HL-60/S4 treated with phorbol 12-myristate 13-acetate at 8.2 ng/mL for 4 days and 3 days (cell line): ENCODE results near the gene RELN.

Experiments used
- in situ Hi-C: fragments of 300-500 bp; cut with MboI; formaldehyde crosslinking; loops from 2 replicates; pipeline ENCODE4 v1.15.0; 2022; ENCODE audit warnings: low sequenced_read_pairs

The RELN gene

DNA sequence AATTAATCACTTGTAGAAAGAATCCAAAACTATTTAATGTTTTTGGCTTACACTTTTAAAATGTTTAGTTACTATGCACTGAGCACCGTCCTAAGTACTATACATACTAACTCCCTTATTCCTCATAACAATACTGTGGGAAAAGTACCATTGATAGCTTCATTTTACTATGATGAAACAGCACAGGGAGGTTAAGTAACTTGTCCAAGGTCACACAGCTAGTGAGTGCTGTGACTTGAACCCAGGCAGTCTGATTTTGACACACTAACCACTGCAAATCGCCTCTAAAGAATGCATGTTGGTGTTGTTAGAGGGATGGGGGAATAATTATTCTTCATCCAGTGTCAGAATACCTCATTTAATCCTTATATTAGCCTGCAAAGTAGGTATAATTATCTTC, 1.9 kb upstream of the RELN start:
- in situ Hi-C loops, result no loop called here

DNA sequence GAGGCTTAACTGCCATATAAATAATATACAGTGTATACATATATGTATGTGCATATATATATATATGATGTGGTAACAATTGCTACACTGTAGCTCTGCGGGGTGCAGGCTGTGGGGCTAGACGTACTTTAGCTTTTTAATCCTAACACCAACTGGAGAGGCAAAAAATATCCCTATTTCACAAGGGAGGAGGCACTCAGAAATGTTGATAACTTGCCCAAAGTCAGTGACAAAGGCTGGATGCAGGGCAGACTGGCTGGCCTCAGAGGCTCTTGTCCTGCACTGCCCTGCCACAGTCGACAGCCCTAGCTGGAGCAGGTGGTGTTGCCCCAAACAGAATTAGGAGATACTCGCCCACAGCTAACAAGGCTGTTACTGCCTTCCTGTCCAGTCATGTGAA, 1.5 kb upstream of the RELN start:
- in situ Hi-C loops, result no loop called here

DNA sequence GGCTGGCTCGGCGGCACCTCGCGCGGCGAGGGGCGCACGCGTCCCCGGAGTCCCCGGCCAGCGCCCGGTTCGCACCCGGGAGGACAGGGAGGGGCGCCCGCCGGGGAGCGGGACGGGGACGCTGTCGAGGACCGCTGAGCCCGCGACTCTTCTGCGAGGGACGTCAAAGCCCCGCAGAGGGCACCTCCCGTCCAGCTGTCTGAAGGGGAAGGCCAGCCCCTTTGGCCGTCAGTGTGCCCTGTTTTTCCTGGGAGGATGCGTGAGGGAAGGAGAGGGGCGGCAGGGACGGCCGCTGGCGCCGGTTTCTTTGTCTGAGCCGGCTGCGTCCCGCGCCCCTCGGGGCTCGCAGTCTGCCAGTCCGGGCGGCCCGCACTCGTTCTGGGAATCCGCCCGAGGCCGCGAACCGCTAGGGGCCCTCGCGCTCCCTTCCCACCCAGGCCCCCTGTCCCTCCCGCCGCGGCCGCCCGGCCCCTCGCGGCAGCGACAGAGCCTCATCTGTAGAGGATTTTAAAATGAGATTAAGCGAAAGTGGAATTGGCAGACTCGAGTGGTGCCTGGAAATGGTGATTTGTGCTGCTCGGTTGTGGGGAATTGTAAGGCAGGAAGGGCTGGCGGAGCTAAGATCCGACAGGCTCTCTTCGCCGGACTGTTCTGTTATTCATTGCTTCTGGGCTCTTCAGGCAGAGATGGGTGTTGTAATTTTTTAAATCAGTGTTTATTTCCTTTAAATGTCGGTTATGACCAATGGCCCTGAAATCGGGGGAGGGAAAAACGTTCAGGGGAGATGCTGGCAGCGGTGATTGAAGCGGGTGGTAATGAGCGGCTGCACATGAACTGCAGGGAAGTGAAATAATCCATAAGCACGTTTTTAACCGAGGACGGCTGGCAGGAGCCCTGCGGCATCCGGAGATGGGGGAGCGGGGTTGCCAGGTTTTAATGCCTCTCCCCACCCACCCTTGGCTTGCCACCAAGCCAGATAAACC, 618 bp upstream of the RELN start:
- in situ Hi-C loops, result no loop called here

DNA sequence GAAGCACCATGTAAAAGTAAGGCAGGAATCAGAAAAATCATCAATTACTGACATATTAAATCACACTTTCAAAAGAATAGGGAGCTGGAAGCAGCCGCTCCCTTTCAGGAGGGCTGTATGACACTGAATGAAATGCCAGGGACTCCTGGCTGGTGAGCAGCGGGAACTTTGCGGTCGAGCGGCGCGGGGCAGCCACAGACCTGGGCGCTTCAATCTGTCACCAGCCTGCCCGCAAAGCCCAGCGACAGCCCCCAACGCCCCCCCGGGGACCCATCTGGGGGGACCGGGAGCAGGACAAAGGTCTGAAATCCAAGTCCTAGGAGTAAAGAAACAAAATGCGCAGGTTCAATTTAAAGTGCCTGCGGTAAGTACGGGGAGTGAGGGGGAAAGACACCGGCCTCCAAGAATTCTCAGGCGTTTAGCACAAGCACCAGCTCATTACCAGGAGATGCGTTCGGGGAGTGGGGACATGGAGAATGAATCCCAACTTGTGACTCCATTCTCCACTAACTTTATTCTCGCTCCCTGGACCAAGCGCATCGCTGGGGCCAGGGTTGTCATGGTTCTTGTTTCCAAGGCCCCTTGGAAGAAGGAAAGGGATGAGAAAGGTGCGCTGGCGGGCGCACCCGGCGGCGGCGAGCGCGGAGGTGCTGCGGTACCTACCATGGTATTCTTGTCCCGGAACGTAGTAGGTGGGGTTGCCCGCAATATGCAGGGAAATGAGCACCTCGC, 824 bp downstream of the RELN start:
- in situ Hi-C loops, result no loop called here

DNA sequence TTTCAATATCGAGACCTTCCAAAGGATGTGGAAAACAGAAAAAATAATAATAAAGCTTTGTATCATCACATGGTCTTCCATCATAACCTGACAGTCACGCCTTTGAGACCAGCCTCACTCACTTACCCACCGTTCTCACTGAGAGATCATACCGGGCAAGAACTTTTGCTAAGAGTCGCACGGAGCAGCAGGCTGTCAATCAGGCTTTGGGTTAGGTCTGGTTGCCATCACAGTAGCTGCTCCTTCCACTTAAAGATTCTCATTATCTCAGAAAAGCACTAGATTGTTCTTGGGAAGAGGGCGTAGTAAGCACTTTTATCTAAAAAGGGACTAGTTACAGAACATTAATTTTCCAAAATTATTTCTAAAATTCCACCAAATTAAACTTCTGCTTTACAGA, 2.0 kb downstream of the RELN start:
- in situ Hi-C loops, result no loop called here

DNA sequence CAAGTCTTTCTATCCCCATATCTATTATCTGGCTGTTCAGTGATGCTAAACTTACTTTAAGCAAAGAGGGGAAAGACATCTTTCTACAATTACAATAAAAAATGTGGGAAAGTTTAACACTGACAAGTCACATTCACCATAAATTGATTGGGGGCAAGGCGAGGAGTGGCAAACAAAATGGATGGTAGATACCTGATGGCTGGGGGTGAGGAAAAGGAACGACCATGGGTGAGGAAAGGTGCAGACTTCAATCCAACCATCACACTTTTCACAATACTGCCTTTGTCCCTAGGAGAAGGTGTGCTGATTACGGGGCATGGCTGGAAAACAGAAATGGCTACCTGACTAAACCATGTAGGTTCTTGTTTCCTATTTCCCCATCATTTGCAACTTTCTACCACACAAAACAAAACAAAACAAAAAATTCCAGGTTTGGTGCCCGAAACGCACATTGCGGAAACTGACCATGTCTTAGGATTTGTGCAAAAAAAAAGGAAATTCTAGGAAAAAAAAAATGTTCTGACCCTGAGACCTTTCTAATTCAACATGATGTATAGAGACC, 3.8 kb downstream of the RELN start:
- in situ Hi-C loops, result no loop called here

DNA sequence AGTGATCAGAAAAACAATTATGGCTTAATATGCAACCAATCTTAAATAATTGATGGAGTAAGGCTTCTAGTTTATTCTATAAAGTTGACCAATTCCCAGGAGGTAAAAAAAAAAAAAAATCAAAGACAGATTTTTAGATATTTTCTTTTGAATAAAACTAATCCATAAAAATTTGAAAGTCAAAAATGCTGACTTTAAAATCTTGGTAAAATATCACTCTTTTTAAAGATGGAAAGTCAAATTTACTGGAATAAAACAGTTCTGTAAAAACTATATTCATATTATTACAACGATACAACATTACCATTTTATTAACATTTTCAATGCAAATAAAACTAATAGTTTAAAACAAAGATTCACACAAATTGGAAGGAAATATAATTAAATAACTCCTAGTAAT, 5.4 kb downstream of the RELN start:
- in situ Hi-C loops, result no loop called here

DNA sequence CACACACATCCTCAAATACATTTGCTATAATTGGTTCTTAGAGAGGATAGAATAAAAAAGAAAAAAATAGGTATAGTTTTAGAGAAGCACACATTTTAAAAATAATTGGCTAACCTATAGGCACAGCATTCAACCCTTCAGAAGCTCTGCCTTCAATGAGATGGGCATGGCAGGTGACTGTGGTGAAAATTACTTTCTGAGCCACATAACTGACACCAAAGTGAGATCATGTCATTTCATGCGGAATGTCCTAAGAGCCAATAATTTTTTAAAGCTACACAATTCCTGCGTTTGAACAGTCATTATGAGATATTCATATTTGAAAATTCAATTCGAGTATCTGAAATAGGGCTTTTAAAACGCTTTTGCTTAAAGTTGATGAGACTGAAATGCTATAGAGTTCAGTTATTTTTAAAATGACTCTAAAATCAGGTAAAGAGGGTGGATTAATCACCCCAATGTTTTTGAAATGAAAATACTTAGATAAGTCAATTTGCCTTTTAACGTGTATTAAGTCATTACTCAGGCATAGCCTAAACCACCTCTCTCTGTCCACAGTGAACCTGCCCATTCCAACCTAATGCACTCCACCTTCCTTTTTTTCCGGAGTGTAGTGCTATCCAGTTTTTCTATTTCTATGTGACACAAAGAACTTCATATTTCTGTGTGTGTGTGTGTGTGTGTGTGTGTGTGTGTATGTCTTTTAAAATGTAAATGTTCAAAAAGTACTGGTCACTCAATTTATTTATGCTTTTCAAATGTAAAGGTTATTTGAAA, 6.1 kb downstream of the RELN start:
- in situ Hi-C loops, result no loop called here

DNA sequence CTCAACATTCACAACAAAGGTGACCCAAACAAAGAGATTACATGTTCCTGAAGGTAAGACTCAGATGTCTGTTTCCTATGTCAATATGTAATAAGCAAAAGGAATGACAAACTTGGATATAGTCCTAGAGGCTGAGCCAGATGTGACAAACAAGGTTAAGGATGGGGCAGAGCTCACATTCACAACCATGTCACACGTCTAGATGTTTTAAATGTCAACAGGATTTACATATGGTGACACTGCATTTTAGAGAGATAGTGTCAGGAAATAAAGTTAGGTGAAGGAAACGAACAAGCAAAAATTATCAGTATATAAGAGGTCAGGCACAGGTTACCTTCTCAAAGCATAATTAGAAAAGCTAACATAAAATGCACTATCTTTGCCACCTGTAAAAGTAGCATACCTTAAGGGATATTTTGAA, 8.4 kb downstream of the RELN start:
- in situ Hi-C loops, result no loop called here

DNA sequence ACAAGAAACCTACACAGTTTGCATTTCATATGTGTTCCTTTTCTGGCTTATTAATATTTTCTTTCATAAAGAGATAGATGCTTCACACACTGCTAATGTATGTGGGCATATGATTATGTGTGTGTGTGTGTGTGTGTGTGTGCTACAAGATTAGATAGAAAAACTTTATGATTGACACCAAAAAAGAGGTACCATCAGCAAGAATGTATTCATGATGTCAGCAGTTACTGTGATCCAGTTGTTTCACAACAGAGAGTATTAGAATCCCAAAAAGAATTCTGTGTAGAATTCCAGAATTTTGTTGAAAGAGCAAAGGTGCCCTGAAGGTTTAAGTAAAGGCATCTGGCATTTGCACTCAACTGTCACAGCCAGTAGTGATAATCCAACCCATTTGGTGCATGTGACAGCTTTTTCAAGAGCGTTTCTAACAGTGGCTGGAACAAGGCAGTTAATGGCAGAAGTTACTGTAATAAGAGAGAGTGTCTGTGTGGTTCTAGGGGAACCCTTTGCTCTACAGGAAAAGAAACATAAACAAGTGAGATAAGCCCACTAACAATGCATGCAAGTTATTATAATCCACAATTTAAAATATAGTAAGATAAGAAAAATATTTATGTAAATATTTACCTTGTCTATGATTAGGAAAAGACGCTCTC, 16.6 kb downstream of the RELN start:
- in situ Hi-C loops, result no loop called here

DNA sequence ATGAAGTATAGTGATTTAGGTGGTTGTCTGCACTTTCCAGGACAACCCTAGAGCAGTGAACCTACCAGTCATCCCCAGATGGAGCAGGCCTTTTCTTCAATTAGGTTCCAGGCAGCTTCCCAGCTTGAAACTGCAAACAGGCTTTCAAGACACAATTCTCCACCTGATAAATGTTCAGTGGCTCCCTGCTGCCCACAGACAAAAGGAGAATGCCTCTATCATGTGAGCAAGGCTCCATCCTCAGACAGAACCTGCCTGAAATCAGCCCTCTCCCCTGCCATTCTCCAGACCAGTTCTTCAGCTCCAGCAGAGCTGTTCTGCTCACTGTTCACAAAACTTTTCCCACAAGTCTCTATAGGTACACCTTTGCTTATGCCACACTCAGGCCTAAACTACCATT, 22.1 kb downstream of the RELN start:
- in situ Hi-C loops, result no loop called here

DNA sequence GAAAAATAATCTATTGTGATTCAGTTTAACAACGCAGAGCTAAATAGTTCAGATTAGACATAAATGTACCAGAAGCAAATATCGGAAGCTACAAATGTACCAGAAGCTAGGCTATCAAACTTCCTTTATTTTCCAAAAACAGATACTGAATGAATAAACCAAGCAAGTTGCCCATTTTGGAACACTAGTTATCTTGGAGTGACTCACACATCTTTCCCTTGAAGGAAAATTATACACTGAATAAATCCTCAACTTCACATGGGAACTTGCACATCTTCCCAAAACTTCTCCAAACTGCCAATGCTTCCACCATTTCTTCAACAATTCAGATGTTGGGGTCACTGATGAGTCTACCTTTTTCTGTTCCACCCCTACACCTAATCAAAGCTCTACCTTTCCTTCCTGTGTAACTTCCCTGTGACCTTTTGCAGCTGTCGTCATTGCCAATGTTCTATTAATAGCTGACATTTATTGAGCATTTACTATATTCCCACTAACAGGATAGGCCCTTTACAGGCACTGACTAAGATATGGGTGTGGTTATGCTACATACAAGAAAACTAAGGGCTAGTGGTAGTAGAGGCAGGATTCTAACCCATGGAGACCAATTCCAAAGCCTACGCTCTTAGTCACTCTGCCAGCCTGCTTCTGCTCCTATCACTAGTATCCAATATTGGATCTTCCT, 22.7 kb downstream of the RELN start:
- in situ Hi-C loops, result no loop called here

DNA sequence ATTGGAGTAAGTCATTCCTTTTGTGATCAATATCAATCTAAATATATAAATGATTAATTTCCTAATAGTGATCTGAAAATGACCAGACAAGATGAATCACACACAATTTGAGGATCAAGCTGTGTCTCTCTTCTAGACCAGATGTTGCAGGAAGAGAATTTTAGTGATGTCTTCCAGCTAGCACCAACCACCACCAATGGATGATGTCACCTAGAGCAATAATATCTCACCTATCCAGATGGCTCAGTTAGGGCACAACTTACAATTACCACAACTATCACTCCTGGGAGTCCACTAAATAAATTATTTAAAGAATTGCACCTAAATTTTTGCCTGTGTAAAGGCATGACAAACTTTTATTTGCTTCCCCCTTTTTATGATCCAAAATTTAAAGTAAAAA, 25.2 kb downstream of the RELN start:
- in situ Hi-C loops, result no loop called here

DNA sequence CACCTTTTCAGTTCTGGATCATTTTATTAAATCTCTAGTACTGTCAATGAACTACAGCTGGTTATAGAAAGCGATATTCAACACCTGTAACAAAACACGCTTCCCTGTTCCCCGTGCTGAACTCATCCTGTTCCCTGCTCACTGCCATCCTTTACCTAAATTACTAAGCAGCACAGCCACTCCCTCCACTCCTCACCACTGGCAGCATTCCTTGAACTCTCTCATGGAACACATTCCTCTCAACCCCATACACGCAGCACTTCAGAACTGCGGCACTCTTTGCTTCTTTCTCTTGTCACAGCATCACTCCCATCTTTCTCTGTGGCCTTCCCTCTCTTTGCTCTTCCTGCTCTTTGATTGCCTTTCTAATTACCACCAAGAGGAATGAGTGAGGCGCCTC, 27.4 kb downstream of the RELN start:
- in situ Hi-C loops, result no loop called here

DNA sequence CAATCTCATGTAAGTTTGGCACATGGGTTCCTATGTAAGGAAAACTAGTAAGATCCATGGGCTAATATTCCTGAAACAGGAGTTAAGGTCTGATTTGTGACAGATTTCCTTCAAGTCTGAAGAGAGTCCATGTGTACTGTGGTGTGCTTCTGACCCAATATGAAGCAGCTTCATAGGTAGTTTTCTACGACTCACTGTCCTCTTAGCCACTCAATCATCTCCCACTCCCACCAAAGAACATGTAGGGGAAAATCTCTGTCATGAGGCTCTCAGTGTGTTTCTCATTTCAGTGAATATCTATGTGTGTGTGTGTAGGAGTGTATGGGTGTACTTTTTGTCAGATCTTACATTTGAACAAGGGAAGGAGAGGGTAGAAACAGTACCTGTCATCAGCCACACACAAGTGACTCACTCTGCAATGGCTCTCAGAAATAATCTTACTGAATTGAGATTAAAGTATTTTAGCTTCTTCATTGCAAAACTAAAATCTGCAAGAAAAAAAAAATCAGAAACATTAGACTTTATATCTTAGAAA, 31.1 kb downstream of the RELN start:
- in situ Hi-C loops, result no loop called here

DNA sequence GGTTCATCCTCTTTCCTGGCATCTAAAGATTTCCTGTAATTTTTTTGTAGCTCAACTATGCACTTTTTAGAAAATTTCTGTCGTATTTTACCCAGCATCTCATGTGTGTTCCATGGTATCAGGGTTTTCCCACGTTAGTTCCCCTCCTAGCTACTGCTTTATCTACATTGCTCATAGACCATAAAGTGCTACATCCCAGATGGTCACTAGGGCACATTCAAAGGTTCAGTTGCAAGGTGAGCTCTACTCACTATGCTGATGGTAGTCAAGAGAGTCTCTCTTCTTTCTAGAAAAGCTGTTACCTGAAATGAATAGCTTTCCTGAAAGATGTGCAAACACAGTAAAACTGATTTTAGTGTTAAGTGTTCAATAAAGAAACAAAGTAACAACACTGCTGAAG, 33.5 kb downstream of the RELN start:
- in situ Hi-C loops, result no loop called here

DNA sequence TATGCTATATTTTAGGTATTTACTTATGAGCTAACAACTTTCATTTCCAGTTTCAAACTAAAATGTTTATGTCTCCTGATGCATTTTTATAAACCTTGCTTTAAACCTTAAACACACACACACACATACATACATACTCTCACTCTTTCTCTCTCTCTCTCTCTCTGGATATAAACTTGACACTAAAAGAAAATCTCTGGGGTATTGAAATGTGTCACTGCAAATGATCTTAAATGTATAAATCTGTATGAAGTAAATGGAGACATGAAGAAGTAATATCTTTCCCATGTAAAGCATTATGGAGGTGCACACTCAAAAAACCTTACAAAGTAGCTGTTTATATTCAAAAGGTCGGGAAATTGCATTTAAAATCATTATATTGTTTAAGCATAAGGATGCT, 37.0 kb downstream of the RELN start:
- in situ Hi-C loops, result no loop called here

DNA sequence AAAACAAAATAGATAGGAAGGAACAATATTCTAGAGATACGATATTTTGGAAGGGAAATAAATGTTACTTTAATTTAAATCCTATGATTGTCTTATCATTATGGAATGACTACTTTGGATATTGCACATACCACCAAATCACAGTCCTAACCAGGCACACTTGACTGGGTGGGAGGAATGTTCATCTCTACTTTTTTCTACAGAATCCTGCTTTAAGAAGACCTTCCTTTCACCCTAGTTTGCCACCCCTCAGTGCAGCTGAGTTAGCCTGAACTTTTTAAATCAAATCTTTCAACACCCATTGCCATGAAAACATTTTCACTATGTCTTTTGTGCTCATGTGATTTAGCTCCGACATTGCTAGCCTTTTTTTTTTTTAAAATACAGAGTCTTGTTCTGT, 38.1 kb downstream of the RELN start:
- in situ Hi-C loops, result no loop called here

DNA sequence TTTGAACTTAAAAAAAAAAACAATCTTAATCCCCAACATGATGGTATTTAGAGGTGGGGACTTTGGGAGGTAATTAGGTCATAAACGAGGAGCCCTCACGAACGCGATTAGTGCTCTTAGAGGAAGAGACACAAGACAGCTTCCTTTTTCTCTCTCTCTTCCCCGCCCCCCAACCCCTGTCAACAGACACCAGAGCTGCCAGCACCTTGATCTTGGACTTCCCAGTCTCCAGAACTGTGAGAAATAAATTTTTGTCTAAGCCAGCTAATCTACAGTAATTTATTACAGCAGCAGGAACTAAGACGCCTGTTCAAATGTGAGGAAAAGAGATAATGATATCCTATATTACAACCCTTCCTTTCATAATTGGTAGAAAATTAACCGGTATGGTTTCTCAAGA, 40.1 kb downstream of the RELN start:
- in situ Hi-C loops, result no loop called here
